HEK293 (cell line): ENCODE results near the gene FRYL.
A peak's percentile ranks its signal among the peaks of the same experiment; 100 is the strongest.

Experiments
- CTCF ChIA-PET: fragments of 350-600 bp; formaldehyde crosslinking; extraction: SDS; loops from one replicate; lab custom pipeline; 2021; ENCODE audit warnings: antibody characterized with exemption; lab: Yijun Ruan, JAX
- POLR2A ChIA-PET: fragments of 300-600 bp; formaldehyde crosslinking; extraction: SDS; loops from one replicate; lab custom pipeline; 2020; ENCODE audit warnings: antibody characterized with exemption, inconsistent platforms; lab: Yijun Ruan, JAX
- H3K27ac ChIP-seq: fragments of 200-500 bp; sonication (Bioruptor generic); 2 replicates; pipeline ENCODE4 v1.5.1; 2014; ENCODE audit warnings: low read depth, low read length, control low read depth, inconsistent platforms; ENCODE audit errors: extremely low read depth
- H3K36me3 ChIP-seq, 2 experiments: fragments of 200-500 bp in 1 of 2; sonication (Bioruptor generic) in 1 of 2; 1 replicate in 1 of 2; 2 replicates in 1 of 2; pipeline ENCODE4 v1.5.1; 2014 to 2017; ENCODE audit warnings: inconsistent platforms in 2 of 2, low read length in 2 of 2; ENCODE audit not compliant: control insufficient read depth in 2 of 2, insufficient read depth in 1 of 2
- H3K4me1 ChIP-seq: fragments of 200-500 bp; sonication (Bioruptor generic); 2 replicates; pipeline ENCODE4 v1.5.1; 2014; ENCODE audit warnings: mild to moderate bottlenecking, low read length, inconsistent platforms; ENCODE audit not compliant: control insufficient read depth, insufficient read depth
- H3K4me3 ChIP-seq: 2 replicates; pipeline ENCODE4 v1.5.1; 2011; ENCODE audit warnings: low read depth, mild to moderate bottlenecking, control low read depth, low read length, moderate library complexity
- H3K9me3 ChIP-seq: fragments of 200-500 bp; sonication (Bioruptor generic); 2 replicates; pipeline ENCODE4 v1.5.1; 2014; ENCODE audit warnings: low read depth, low read length, inconsistent platforms; ENCODE audit not compliant: control insufficient read depth, insufficient read depth
- PRDM6 ChIP-seq: fragments of 450-650 bp; formaldehyde crosslinking; IDR thresholded peaks from 2 replicates; pipeline ENCODE4 v1.5.1; 2017; ENCODE audit warnings: missing biosample characterization, missing genetic modification characterization
- REPIN1 ChIP-seq: fragments of 450-650 bp; formaldehyde crosslinking; IDR thresholded peaks from 2 replicates; pipeline ENCODE4 v1.5.1; 2017; ENCODE audit warnings: missing biosample characterization, missing genetic modification characterization, low read depth
- REST ChIP-seq: fragments of 450-650 bp; formaldehyde crosslinking; IDR thresholded peaks from 2 replicates; pipeline ENCODE4 v1.5.1; 2016; ENCODE audit warnings: missing biosample characterization, missing genetic modification characterization
- ZBTB11 ChIP-seq: fragments of 450-650 bp; formaldehyde crosslinking; conservative IDR thresholded peaks from 2 replicates; pipeline ENCODE4 v1.5.1; 2016; ENCODE audit warnings: low read depth, missing biosample characterization, missing genetic modification characterization
- ZNF24 ChIP-seq: fragments of 450-650 bp; formaldehyde crosslinking; IDR thresholded peaks from 2 replicates; pipeline ENCODE4 v1.5.1; 2016; ENCODE audit warnings: missing biosample characterization, missing genetic modification characterization
- ZNF280D ChIP-seq: fragments of 450-650 bp; formaldehyde crosslinking; IDR thresholded peaks from 2 replicates; pipeline ENCODE4 v1.5.1; 2016; ENCODE audit warnings: missing biosample characterization, missing genetic modification characterization
- ZNF529 ChIP-seq: fragments of 450-650 bp; formaldehyde crosslinking; IDR thresholded peaks from 2 replicates; pipeline ENCODE4 v1.5.1; 2017; ENCODE audit warnings: missing genetic modification characterization, missing biosample characterization; ENCODE audit not compliant: insufficient replicate concordance
- TF ChIP-seq, protein P1 (sequence below): fragments of 450-650 bp; formaldehyde crosslinking; IDR thresholded peaks from 2 replicates; pipeline ENCODE4 v1.5.1; 2017; ENCODE audit warnings: missing biosample characterization, missing genetic modification characterization
- TF ChIP-seq, protein P2 (sequence below): fragments of 450-650 bp; formaldehyde crosslinking; IDR thresholded peaks from 2 replicates; pipeline ENCODE4 v1.5.1; 2017; ENCODE audit warnings: missing biosample characterization, missing genetic modification characterization

FRYL gene

DNA sequence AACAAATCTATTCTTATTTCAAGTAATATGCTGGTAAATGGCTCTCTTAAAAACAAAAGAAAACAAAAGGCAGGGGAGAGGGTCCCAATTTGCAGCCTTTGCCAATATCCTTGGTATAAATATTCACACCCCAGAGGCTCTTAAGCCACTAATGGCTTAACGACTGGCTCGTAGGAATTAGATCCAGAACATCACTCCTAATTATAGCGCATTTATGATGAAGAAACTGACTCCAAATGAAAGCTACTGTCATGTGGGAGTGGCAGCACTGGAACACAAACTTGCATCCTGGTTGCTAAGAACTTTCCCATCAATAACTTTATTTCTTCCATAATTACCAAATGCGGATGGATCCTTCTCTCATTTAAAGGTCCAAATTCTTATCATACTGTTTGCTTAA, 138.7 kb downstream of the FRYL start:
- Histone ChIP-seq H3K4me1 (no peaks in the 10 kb centered on the region), H3K36me3 (no peaks in the 10 kb centered on the region), H3K27ac (no peak overlapping the region), H3K9me3 (no peaks in the 10 kb centered on the region), H3K4me3 (no peak overlapping the region)
- TF ChIP-seq REPIN1, result no peak
- TF ChIP-seq, protein P1, sequence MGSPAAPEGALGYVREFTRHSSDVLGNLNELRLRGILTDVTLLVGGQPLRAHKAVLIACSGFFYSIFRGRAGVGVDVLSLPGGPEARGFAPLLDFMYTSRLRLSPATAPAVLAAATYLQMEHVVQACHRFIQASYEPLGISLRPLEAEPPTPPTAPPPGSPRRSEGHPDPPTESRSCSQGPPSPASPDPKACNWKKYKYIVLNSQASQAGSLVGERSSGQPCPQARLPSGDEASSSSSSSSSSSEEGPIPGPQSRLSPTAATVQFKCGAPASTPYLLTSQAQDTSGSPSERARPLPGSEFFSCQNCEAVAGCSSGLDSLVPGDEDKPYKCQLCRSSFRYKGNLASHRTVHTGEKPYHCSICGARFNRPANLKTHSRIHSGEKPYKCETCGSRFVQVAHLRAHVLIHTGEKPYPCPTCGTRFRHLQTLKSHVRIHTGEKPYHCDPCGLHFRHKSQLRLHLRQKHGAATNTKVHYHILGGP (tag by site-specific recombination), result no peak
- TF ChIP-seq ZNF24 (tag by site-specific recombination), result no peak
- TF ChIP-seq ZNF280D (tag by site-specific recombination), result no peak
- no peak for TF ChIP-seq ZBTB11 (tag by site-specific recombination)
- TF ChIP-seq ZNF529, result no peak
- TF ChIP-seq, protein P2, sequence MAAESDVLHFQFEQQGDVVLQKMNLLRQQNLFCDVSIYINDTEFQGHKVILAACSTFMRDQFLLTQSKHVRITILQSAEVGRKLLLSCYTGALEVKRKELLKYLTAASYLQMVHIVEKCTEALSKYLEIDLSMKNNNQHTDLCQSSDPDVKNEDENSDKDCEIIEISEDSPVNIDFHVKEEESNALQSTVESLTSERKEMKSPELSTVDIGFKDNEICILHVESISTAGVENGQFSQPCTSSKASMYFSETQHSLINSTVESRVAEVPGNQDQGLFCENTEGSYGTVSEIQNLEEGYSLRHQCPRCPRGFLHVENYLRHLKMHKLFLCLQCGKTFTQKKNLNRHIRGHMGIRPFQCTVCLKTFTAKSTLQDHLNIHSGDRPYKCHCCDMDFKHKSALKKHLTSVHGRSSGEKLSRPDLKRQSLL (tag by site-specific recombination), result no peak
- POLR2A ChIA-PET, result no interaction called here
- CTCF ChIA-PET, result no interaction called here

DNA sequence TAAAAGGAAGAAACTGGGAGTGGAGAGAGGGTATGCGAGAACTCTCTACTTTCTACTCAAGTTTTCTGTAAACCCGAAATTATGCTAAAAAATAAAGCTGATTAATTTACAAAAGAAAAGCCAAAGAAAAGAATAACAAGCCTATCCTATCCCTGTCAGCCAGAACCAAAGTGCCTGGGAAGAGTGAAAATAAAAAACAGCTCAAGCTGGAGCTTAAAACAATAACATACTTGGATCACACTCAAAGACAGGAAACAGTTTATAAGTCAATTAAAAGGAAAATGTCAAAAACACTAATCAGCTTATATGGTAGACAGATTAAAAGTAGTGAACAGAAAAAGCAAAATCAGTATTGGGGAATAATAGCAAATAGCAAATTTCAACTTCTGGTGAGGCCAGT, 139.4 kb downstream of the FRYL start:
- TF ChIP-seq REST (tag by site-specific recombination), result no peak
- 0 out of 2 replicates have a peak, but pooled peaks have one; percentile 14 for TF ChIP-seq PRDM6 (tag by site-specific recombination)
- Histone ChIP-seq H3K27ac (no peak overlapping the region), H3K36me3 (no peaks in the 10 kb centered on the region), H3K4me1 (no peaks in the 10 kb centered on the region), H3K4me3 (no peak overlapping the region), H3K9me3 (no peaks in the 10 kb centered on the region)
- CTCF ChIA-PET, result no interaction called here
- POLR2A ChIA-PET, result no interaction called here
